ENCODE measurements around the gene KRT8.

The KRT8 gene

DNA sequence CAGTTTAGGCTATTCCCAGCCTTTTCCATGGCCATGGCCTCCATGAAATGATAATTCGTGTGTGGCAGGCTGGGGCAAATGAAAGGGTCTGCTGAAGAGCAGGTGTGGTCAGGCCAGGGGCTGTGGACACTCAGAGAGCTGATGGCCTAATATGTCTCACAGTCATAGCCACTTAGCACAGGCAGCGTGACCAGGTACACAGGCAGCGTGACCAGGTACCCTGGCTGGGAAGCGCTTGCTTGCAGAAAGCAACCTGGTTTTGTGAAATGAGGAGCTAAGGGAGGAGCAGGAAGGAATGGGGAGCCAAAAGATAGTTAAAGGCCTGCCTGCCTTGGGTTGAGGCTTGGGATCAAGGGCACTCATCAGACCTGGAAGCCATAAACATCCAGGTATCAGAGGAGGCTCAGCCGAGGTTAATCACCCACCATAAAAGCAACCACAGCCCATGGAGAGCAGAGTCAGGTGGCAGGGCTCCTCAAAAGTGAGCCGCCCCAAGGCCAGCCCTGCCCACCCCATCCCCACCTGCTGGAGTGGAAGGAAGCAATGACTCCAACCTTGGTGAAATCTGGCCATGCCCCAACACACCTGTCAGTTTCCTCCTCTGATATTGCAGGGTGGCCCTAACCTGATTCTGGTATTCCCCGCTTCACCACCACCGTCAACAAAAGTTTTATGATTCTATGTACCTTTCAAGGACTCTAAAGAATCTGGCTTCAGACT lies 8.0 kb upstream of the KRT8 start:
- Histone ChIP-seq H3K4me1 (ENCODE audit: control insufficient read depth, insufficient read depth, low read length) (peaks cover 29% of the 10 kb centered on the region), H3K36me3 (ENCODE audit: control insufficient read depth, insufficient read depth, low read length) (no peaks in the 10 kb centered on the region)

GRCh38 chr12:52910248-52910883 lies 5.5 kb upstream of the KRT8 start:
- Histone ChIP-seq H3K9me3 (ENCODE audit: control insufficient read depth, insufficient read depth, low read depth, low read length) (no peaks in the 10 kb centered on the region), H3K27ac (ENCODE audit: low read depth, low read length) (no peak overlapping the region), H3K4me3 (ENCODE audit: low read depth, low read length) (no peak overlapping the region), H3K4me1 (ENCODE audit: control insufficient read depth, insufficient read depth, low read length) (peaks cover 51% of the 10 kb centered on the region), H3K36me3 (ENCODE audit: control insufficient read depth, insufficient read depth, low read length) (no peaks in the 10 kb centered on the region), H3K27me3 (ENCODE audit: control insufficient read depth, insufficient read depth, low read length) (no peaks in the 10 kb centered on the region), H3K9ac (ENCODE audit: low read length) (no peak overlapping the region)

More for the DNA sequence above, 8.0 kb upstream of the KRT8 start:
- Histone ChIP-seq H3K9me3 (ENCODE audit: control insufficient read depth, insufficient read depth, low read depth, low read length) (no peaks in the 10 kb centered on the region), H3K4me3 (ENCODE audit: low read depth, low read length) (no peak overlapping the region), H3K27me3 (ENCODE audit: control insufficient read depth, insufficient read depth, low read length) (no peaks in the 10 kb centered on the region), H3K27ac (ENCODE audit: low read depth, low read length) (no peak overlapping the region), H3K9ac (ENCODE audit: low read length) (no peak overlapping the region)

DNA sequence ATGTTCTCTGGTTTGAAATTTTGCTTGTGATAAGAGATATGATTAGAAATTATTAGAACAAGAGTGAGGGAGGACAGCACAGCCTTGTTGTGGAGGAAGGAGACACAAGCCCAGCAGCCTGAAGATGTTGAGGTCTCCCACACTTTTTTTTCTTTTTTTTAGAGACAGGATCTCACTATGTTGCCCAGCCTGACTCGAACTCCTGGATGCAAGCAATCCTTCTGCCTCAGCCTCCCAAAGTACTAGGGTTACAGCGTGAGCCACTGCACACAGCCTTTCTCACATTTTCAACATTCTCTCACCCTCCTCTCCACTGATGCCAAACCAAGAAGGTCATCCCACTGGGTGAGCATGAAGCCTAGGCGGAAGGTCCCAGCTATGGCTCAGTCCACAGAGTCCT lies 4.9 kb upstream of the KRT8 start:
- Histone ChIP-seq H3K9me3 (ENCODE audit: control insufficient read depth, insufficient read depth, low read depth, low read length) (no peaks in the 10 kb centered on the region), H3K9ac (ENCODE audit: low read length) (no peak overlapping the region), H3K27me3 (ENCODE audit: control insufficient read depth, insufficient read depth, low read length) (no peaks in the 10 kb centered on the region), H3K27ac (ENCODE audit: low read depth, low read length) (no peak overlapping the region), H3K36me3 (ENCODE audit: control insufficient read depth, insufficient read depth, low read length) (no peaks in the 10 kb centered on the region), H3K4me1 (ENCODE audit: control insufficient read depth, insufficient read depth, low read length) (peaks cover 55% of the 10 kb centered on the region), H3K4me3 (ENCODE audit: low read depth, low read length) (no peak overlapping the region)

GRCh38 chr12:52909331-52909730 lies 4.5 kb upstream of the KRT8 start:
- Histone ChIP-seq H3K9me3 (ENCODE audit: control insufficient read depth, insufficient read depth, low read depth, low read length) (no peaks in the 10 kb centered on the region), H3K9ac (ENCODE audit: low read length) (no peak overlapping the region), H3K36me3 (ENCODE audit: control insufficient read depth, insufficient read depth, low read length) (0 out of 2 replicates have a peak, but pooled peaks cover 2% of the 10 kb centered on the region), H3K27ac (ENCODE audit: low read depth, low read length) (no peak overlapping the region), H3K27me3 (ENCODE audit: control insufficient read depth, insufficient read depth, low read length) (no peaks in the 10 kb centered on the region), H3K4me1 (ENCODE audit: control insufficient read depth, insufficient read depth, low read length) (peaks cover 55% of the 10 kb centered on the region), H3K4me3 (ENCODE audit: low read depth, low read length) (no peak overlapping the region)

GRCh38 chr12:52907092-52907810 lies 2.4 kb upstream of the KRT8 start:
- Histone ChIP-seq H3K9me3 (ENCODE audit: control insufficient read depth, insufficient read depth, low read depth, low read length) (no peaks in the 10 kb centered on the region), H3K4me1 (ENCODE audit: control insufficient read depth, insufficient read depth, low read length) (peaks cover 56% of the 10 kb centered on the region), H3K9ac (ENCODE audit: low read length) (peak overlapping the region; percentile 51), H3K27ac (ENCODE audit: low read depth, low read length) (peak overlapping the region; percentile 65; the same call in 1 of the 2 replicates), H3K36me3 (ENCODE audit: control insufficient read depth, insufficient read depth, low read length) (peaks cover 6% of the 10 kb centered on the region; the same call in 1 of the 2 replicates), H3K4me3 (ENCODE audit: low read depth, low read length) (no peak overlapping the region; the same call in 1 of the 2 replicates), H3K27me3 (ENCODE audit: control insufficient read depth, insufficient read depth, low read length) (no peaks in the 10 kb centered on the region)

DNA sequence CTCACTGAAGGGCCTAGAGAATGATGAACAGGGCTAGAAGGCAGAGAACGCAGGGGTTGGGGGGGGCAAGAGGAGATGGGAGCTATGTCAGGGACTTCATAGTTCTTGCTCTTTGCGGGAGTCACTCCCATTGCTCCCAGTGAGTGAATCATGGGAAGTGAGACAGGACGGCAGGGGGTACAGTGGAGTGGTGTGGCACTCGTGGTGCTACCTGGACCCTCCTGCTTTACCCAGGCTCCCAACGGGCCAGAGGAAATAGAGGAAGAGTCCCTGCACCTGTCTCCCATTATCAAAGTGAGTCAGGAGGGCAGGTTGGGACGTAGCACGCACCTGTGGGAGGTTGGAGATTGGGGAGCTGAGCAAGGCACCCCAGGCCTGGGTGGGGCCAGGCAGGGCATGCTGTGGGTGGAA lies 1.3 kb upstream of the KRT8 start:
- H3K4me1 ChIP-seq (ENCODE audit: control insufficient read depth, insufficient read depth, low read length) = peaks cover 59% of the 10 kb centered on the region
- no peaks in the 10 kb centered on the region for H3K27me3 ChIP-seq (ENCODE audit: control insufficient read depth, insufficient read depth, low read length)
- no peaks in the 10 kb centered on the region for H3K9me3 ChIP-seq (ENCODE audit: control insufficient read depth, insufficient read depth, low read depth, low read length)
- H3K36me3 ChIP-seq (ENCODE audit: control insufficient read depth, insufficient read depth, low read length) = peaks cover 17% of the 10 kb centered on the region
- no peak overlapping the region for H3K4me3 ChIP-seq (ENCODE audit: low read depth, low read length)
- no peak overlapping the region for H3K27ac ChIP-seq (ENCODE audit: low read depth, low read length)
- H3K9ac ChIP-seq (ENCODE audit: low read length) = peak overlapping the region; percentile 18

DNA sequence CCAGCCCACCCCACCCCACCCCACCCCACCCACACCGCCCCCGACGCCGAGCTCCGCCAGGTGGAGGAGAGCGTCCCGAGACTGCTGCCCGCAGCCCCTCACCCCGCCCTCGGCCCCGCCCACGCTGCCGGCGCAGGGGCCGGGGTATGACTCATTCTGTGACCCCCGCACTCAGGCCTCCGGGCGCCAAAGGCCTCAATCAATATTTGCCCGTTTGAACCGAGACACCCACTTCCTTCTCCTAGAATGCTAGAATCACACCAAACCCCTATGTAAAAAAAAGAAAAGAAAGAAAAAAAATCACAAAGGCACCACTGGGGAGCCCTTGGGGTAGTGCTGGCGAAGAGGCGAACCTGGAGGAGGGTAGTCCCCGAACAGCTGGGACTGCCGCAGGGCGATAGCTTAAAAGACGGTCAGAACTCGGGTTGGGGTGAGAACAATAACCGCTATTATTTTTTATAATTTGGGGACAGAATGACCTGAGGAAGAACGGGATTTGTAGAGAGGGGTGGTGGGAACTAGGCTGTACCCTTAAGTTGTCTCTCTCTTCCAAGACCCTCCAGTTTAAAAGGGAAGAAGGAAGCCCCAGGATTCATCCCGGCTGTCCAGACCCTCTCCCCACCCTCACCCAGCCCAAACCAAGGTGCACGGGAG lies 894 bp downstream of the KRT8 start:
- H3K9ac ChIP-seq (ENCODE audit: low read length) = peak overlapping the region; percentile 98
- no peaks in the 10 kb centered on the region for H3K27me3 ChIP-seq (ENCODE audit: control insufficient read depth, insufficient read depth, low read length)
- H3K9me3 ChIP-seq (ENCODE audit: control insufficient read depth, insufficient read depth, low read depth, low read length) = no peaks in the 10 kb centered on the region
- peak overlapping the region; percentile 75; the same call in 1 of the 2 replicates for H3K27ac ChIP-seq (ENCODE audit: low read depth, low read length)
- H3K4me3 ChIP-seq (ENCODE audit: low read depth, low read length) = peak overlapping the region; percentile 94
- peaks cover 39% of the 10 kb centered on the region for H3K36me3 ChIP-seq (ENCODE audit: control insufficient read depth, insufficient read depth, low read length)
- H3K4me1 ChIP-seq (ENCODE audit: control insufficient read depth, insufficient read depth, low read length) = peaks cover 41% of the 10 kb centered on the region

- peak overlapping the region; percentile 87 for H3K9ac ChIP-seq (ENCODE audit: low read length)
- no peaks in the 10 kb centered on the region for H3K27me3 ChIP-seq (ENCODE audit: control insufficient read depth, insufficient read depth, low read length)
- H3K36me3 ChIP-seq (ENCODE audit: control insufficient read depth, insufficient read depth, low read length) = peaks cover 45% of the 10 kb centered on the region
- H3K4me1 ChIP-seq (ENCODE audit: control insufficient read depth, insufficient read depth, low read length) = peaks cover 35% of the 10 kb centered on the region
- no peaks in the 10 kb centered on the region for H3K9me3 ChIP-seq (ENCODE audit: control insufficient read depth, insufficient read depth, low read depth, low read length)
- peak overlapping the region; percentile 69; the same call in 1 of the 2 replicates for H3K27ac ChIP-seq (ENCODE audit: low read depth, low read length)
- H3K4me3 ChIP-seq (ENCODE audit: low read depth, low read length) = peak overlapping the region; percentile 94
Observed at GRCh38 chr12:52903285-52903854, 1.5 kb downstream of the KRT8 start.

DNA sequence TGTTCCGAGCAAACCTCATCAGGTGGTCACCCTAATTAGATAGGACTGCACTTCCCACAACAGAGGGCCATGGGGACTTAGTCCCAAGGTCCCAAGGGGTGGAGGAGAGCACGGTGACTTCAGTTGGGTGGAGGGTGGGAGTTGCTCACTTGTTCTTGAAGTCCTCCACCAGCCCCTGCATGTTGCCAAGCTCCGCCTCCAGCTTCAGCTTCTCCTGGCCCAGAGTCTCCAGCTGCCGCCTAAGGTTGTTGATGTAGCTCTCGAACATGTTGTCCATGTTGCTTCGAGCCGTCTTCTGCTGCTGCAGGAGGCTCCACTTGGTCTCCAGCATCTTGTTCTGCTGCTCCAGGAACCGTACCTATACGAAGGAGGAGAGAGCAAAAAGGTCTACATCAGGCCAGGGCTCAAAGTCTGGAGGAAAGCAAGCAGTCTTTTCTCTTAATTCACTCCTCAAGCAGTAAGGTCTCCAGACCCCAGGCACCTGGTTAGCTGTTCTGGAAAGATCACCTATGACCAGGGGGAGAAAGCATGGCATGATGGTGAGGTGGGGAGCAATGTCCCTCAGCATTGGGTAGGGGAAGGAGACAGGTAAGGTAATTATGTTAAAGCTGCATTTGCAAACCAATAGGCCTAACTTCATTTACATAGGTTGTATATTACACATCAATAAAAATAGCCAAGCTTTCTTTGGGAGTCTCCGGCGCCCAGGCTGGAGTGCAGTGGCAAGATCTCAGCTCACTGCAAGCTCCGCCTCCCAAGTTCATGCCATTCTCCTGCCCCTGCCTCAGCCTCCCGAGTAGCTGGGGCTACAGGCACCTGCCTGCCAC lies 2.9 kb downstream of the KRT8 start:
- H3K27ac ChIP-seq (ENCODE audit: low read depth, low read length) = no peak overlapping the region
- H3K9me3 ChIP-seq (ENCODE audit: control insufficient read depth, insufficient read depth, low read depth, low read length) = no peaks in the 10 kb centered on the region
- H3K36me3 ChIP-seq (ENCODE audit: control insufficient read depth, insufficient read depth, low read length) = peaks cover 57% of the 10 kb centered on the region
- peaks cover 21% of the 10 kb centered on the region for H3K4me1 ChIP-seq (ENCODE audit: control insufficient read depth, insufficient read depth, low read length)
- no peaks in the 10 kb centered on the region for H3K27me3 ChIP-seq (ENCODE audit: control insufficient read depth, insufficient read depth, low read length)
- peak overlapping the region; percentile 94; the same call in 1 of the 2 replicates for H3K4me3 ChIP-seq (ENCODE audit: low read depth, low read length)
- H3K9ac ChIP-seq (ENCODE audit: low read length) = peak overlapping the region; percentile 87

Measured in HUES6 (cell line).